Neuron (in vitro differentiated cells): ENCODE results near the gene PCDHGC5.
A peak's percentile ranks its signal among the peaks of the same experiment; 100 is the strongest.

Experiments
- H2AFZ ChIP-seq: one replicate; pipeline ENCODE4 v1.6.1; 2013; ENCODE audit warnings: low read depth, mild to moderate bottlenecking, inconsistent platforms, low read length, moderate library complexity
- H3K27me3 ChIP-seq: one replicate; pipeline ENCODE4 v1.6.1; 2013; ENCODE audit warnings: low read length; ENCODE audit not compliant: insufficient read depth
- H3K36me3 ChIP-seq: one replicate; pipeline ENCODE4 v1.6.1; 2013; ENCODE audit warnings: low read length; ENCODE audit not compliant: insufficient read depth
- H3K4me1 ChIP-seq: one replicate; pipeline ENCODE4 v1.6.1; 2013; ENCODE audit warnings: low read length; ENCODE audit not compliant: insufficient read depth
- H3K4me3 ChIP-seq: 2 replicates; pipeline ENCODE4 v1.5.1; 2013; ENCODE audit warnings: mild to moderate bottlenecking, low read length, moderate library complexity
- H3K9me3 ChIP-seq: one replicate; pipeline ENCODE4 v1.6.1; 2013; ENCODE audit warnings: low read length

Gene PCDHGC5

GRCh38 chr5:141511771-141512325 lies 23.0 kb downstream of the PCDHGC5 start:
- H3K36me3 ChIP-seq: peaks cover 23% of the 10 kb centered on the region
- no peaks in the 10 kb centered on the region for H3K27me3 ChIP-seq
- peaks cover 58% of the 10 kb centered on the region for H3K4me1 ChIP-seq

GRCh38 chr5:141512390-141512910 lies 23.6 kb downstream of the PCDHGC5 start:
- Histone ChIP-seq H2AFZ (no peak overlapping the region), H3K4me1 (peaks cover 53% of the 10 kb centered on the region), H3K9me3 (peaks cover 3% of the 10 kb centered on the region), H3K27me3 (no peaks in the 10 kb centered on the region), H3K36me3 (peaks cover 25% of the 10 kb centered on the region), H3K4me3 (no peak overlapping the region)

More at GRCh38 chr5:141511771-141512325, 23.0 kb downstream of the PCDHGC5 start:
- H2AFZ ChIP-seq: no peak overlapping the region
- H3K4me3 ChIP-seq: no peak overlapping the region
- H3K9me3 ChIP-seq: peaks cover 3% of the 10 kb centered on the region

- H3K9me3 ChIP-seq: peaks cover 3% of the 10 kb centered on the region
- no peaks in the 10 kb centered on the region for H3K27me3 ChIP-seq
- H3K4me3 ChIP-seq: peak overlapping the region; percentile 43
- H2AFZ ChIP-seq: peak overlapping the region; percentile 4
- peaks cover 47% of the 10 kb centered on the region for H3K4me1 ChIP-seq
- H3K36me3 ChIP-seq: peaks cover 29% of the 10 kb centered on the region
Measured at GRCh38 chr5:141512911-141513626, 24.2 kb downstream of the PCDHGC5 start.

GRCh38 chr5:141513627-141514329 lies 24.9 kb downstream of the PCDHGC5 start:
- Histone ChIP-seq H3K9me3 (peaks cover 3% of the 10 kb centered on the region), H3K4me3 (peak overlapping the region; percentile 43), H2AFZ (peak overlapping the region; percentile 4), H3K27me3 (no peaks in the 10 kb centered on the region), H3K36me3 (peaks cover 31% of the 10 kb centered on the region), H3K4me1 (peaks cover 41% of the 10 kb centered on the region)

- H2AFZ ChIP-seq: no peak overlapping the region
- H3K9me3 ChIP-seq: peaks cover 3% of the 10 kb centered on the region
- H3K4me3 ChIP-seq: peak overlapping the region; percentile 43
- H3K36me3 ChIP-seq: peaks cover 37% of the 10 kb centered on the region
- H3K4me1 ChIP-seq: peaks cover 33% of the 10 kb centered on the region
- H3K27me3 ChIP-seq: no peaks in the 10 kb centered on the region
Measured at GRCh38 chr5:141514330-141515133, 25.7 kb downstream of the PCDHGC5 start.

GRCh38 chr5:141515141-141515540 lies 26.3 kb downstream of the PCDHGC5 start:
- H3K27me3 ChIP-seq: no peaks in the 10 kb centered on the region
- H3K36me3 ChIP-seq: peaks cover 40% of the 10 kb centered on the region
- H3K4me1 ChIP-seq: peaks cover 30% of the 10 kb centered on the region
- H3K4me3 ChIP-seq: no peak overlapping the region
- H2AFZ ChIP-seq: no peak overlapping the region
- H3K9me3 ChIP-seq: peaks cover 3% of the 10 kb centered on the region

GRCh38 chr5:141515946-141516671 lies 27.2 kb downstream of the PCDHGC5 start:
- no peak overlapping the region for H2AFZ ChIP-seq
- no peak overlapping the region for H3K4me3 ChIP-seq
- peaks cover 2% of the 10 kb centered on the region for H3K9me3 ChIP-seq
- H3K36me3 ChIP-seq: peaks cover 34% of the 10 kb centered on the region
- H3K4me1 ChIP-seq: peaks cover 37% of the 10 kb centered on the region
- H3K27me3 ChIP-seq: no peaks in the 10 kb centered on the region

- Histone ChIP-seq H3K4me3 (no peak overlapping the region), H3K27me3 (no peaks in the 10 kb centered on the region), H2AFZ (no peak overlapping the region), H3K36me3 (peaks cover 29% of the 10 kb centered on the region), H3K9me3 (no peaks in the 10 kb centered on the region), H3K4me1 (peaks cover 42% of the 10 kb centered on the region)
Measured at GRCh38 chr5:141516672-141517025, 27.8 kb downstream of the PCDHGC5 start.

GRCh38 chr5:141517312-141517711 lies 28.4 kb downstream of the PCDHGC5 start:
- H2AFZ ChIP-seq: no peak overlapping the region
- H3K4me1 ChIP-seq: peaks cover 49% of the 10 kb centered on the region
- H3K4me3 ChIP-seq: no peak overlapping the region
- H3K9me3 ChIP-seq: no peaks in the 10 kb centered on the region
- H3K36me3 ChIP-seq: peaks cover 28% of the 10 kb centered on the region
- no peaks in the 10 kb centered on the region for H3K27me3 ChIP-seq

- Histone ChIP-seq H3K9me3 (no peaks in the 10 kb centered on the region), H3K4me3 (no peak overlapping the region), H3K27me3 (no peaks in the 10 kb centered on the region), H2AFZ (no peak overlapping the region), H3K36me3 (peaks cover 29% of the 10 kb centered on the region), H3K4me1 (peaks cover 43% of the 10 kb centered on the region)
Measured at GRCh38 chr5:141517880-141518617, 29.2 kb downstream of the PCDHGC5 start.

- peaks cover 29% of the 10 kb centered on the region for H3K36me3 ChIP-seq
- H3K4me1 ChIP-seq: peaks cover 39% of the 10 kb centered on the region
- H3K27me3 ChIP-seq: no peaks in the 10 kb centered on the region
- no peak overlapping the region for H2AFZ ChIP-seq
- no peak overlapping the region for H3K4me3 ChIP-seq
- H3K9me3 ChIP-seq: no peaks in the 10 kb centered on the region
Measured at GRCh38 chr5:141518618-141519015, 29.7 kb downstream of the PCDHGC5 start.
